Neutrophil (primary cell): Measurements from ENCODE around the gene CCDC50.

Experiments used
- H3K27ac ChIP-seq: fragments of 200-600 bp; sonication (generic); 2 replicates; pipeline ENCODE4 v1.5.1; 2016; ENCODE audit warnings: mild to moderate bottlenecking, moderate library complexity
- H3K27me3 ChIP-seq: fragments of 200-600 bp; sonication (generic); 2 replicates; pipeline ENCODE4 v1.6.0; 2016; ENCODE audit warnings: mild to moderate bottlenecking
- H3K36me3 ChIP-seq: fragments of 200-600 bp; sonication (generic); 2 replicates; pipeline ENCODE4 v1.5.1; 2017
- H3K4me1 ChIP-seq, 2 experiments: fragments of 200-600 bp in 1 of 2; sonication (generic) in 1 of 2; 1 replicate in 1 of 2; 2 replicates in 1 of 2; pipeline versions ENCODE4 v1.5.1 to v1.6.1; 2013 to 2016; ENCODE audit warnings: low read depth in 1 of 2, low read length in 1 of 2, mild to moderate bottlenecking in 1 of 2, moderate library complexity in 1 of 2; ENCODE audit not compliant: control insufficient read depth in 1 of 2, insufficient read depth in 1 of 2
- H3K4me3 ChIP-seq, 2 experiments: fragments of 200-600 bp in 1 of 2; sonication (generic) in 1 of 2; 1 replicate in 1 of 2; 2 replicates in 1 of 2; pipeline ENCODE4 v1.5.1; 2013 to 2016; ENCODE audit warnings: low read depth in 1 of 2, low read length in 1 of 2, mild to moderate bottlenecking in 1 of 2, moderate library complexity in 1 of 2
- H3K9me3 ChIP-seq: fragments of 200-600 bp; sonication (generic); 2 replicates; pipeline ENCODE4 v1.5.1; 2016
- TF ChIP-seq, protein P1 (sequence below): fragments of 200-600 bp; sonication (generic); IDR thresholded peaks from 2 replicates; pipeline ENCODE4 v1.5.1; 2016; ENCODE audit warnings: antibody characterized with exemption

Gene CCDC50

DNA sequence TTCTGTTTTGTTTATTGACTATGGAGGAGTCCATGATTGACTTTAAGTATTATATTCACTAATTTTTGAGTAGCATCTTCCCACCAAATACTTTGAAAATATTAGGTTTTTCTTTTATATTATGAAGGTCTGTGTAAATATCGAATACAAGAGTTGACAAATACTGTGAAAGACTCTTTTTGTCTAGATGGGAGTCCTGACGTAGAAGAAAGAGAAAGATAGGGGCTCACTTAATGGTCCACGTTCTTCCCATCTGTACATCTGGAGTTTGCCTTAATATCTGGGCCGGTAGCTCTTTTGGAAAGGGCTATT is 8.9 kb downstream of the CCDC50 start:
- Histone ChIP-seq H3K27me3 (no peaks in the 10 kb centered on the region), H3K4me3 (no peak overlapping the region), H3K36me3 (no peaks in the 10 kb centered on the region), H3K27ac (no peak overlapping the region), H3K4me1 (no peaks in the 10 kb centered on the region), H3K9me3 (no peaks in the 10 kb centered on the region)
- TF ChIP-seq, protein P1, sequence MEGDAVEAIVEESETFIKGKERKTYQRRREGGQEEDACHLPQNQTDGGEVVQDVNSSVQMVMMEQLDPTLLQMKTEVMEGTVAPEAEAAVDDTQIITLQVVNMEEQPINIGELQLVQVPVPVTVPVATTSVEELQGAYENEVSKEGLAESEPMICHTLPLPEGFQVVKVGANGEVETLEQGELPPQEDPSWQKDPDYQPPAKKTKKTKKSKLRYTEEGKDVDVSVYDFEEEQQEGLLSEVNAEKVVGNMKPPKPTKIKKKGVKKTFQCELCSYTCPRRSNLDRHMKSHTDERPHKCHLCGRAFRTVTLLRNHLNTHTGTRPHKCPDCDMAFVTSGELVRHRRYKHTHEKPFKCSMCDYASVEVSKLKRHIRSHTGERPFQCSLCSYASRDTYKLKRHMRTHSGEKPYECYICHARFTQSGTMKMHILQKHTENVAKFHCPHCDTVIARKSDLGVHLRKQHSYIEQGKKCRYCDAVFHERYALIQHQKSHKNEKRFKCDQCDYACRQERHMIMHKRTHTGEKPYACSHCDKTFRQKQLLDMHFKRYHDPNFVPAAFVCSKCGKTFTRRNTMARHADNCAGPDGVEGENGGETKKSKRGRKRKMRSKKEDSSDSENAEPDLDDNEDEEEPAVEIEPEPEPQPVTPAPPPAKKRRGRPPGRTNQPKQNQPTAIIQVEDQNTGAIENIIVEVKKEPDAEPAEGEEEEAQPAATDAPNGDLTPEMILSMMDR = no peak

DNA sequence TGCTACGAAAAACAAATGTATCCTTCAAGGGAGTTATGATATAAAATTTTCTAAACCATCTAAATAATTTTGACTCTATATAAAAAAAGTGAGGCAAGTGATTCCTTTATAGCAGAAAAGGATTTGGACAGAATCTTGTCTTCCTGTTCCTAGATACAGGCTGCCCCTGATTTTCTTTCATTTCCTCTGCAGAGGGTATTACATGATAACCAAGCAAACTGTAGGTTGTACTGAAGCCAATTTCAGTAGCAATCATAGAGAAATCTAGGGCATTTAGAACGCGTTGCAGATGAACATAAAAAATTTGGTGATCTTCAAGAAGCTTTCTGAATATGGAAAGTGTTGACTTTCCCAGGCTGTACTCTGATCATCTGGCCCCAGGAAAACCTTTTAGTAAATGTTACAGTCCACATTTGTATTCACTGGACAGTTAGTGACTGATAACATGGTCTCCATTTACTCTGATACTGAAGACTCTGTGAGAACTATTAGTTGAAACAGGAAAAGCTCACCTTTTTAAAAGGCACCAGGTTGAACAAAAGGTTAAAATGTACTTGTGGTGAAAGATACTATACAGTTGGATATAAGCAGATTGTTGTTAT is 10.2 kb downstream of the CCDC50 start:
- no peaks in the 10 kb centered on the region for H3K9me3 ChIP-seq
- no peaks in the 10 kb centered on the region for H3K4me1 ChIP-seq
- TF ChIP-seq, protein P1 = no peak
- H3K36me3 ChIP-seq = no peaks in the 10 kb centered on the region
- no peak overlapping the region for H3K27ac ChIP-seq
- no peak overlapping the region for H3K4me3 ChIP-seq
- H3K27me3 ChIP-seq = no peaks in the 10 kb centered on the region

DNA sequence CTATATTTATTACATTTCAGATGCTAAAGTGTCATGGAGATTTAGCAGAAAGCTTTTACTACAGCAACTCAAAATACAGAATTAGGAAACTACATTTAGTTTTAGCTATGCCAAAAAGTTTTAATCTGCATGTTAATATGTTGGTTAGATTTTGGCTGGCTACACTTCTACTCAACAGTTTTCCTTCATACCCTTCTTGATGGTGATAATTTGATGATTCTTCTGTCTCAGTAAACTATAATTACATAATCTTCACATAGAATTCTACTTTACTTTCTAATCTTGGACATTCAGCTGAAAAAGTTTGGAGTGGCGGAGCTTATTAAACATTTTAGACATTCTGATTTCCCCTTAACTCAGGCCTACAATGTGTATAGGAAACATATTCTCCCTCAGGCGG is 11.2 kb downstream of the CCDC50 start:
- H3K36me3 ChIP-seq = no peaks in the 10 kb centered on the region
- no peak overlapping the region for H3K4me3 ChIP-seq
- H3K4me1 ChIP-seq = no peaks in the 10 kb centered on the region
- H3K9me3 ChIP-seq = no peaks in the 10 kb centered on the region
- H3K27ac ChIP-seq = no peak overlapping the region
- TF ChIP-seq, protein P1 = no peak
- H3K27me3 ChIP-seq = no peaks in the 10 kb centered on the region

DNA sequence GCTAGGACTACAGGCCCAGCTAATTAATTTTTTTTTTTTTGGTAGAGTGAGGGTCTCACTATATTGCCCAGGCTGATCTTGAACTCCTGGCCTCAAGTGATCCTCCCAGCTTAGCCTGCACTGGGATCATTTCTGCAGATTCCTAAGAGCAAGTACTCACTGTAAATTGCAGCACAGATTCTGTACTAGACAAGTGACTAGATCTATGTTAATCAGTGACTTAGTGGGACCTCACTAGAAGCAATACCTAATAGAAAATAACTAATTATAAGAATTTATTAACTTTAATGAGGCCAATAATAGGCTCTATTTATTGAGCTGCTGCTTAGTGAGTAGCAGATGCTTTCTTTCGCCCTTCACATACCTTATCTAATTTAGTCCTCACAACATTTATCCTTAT is 11.8 kb downstream of the CCDC50 start:
- Histone ChIP-seq H3K4me3 (no peak overlapping the region), H3K27ac (no peak overlapping the region), H3K36me3 (no peaks in the 10 kb centered on the region), H3K4me1 (no peaks in the 10 kb centered on the region), H3K27me3 (no peaks in the 10 kb centered on the region), H3K9me3 (no peaks in the 10 kb centered on the region)
- TF ChIP-seq, protein P1 = no peak

DNA sequence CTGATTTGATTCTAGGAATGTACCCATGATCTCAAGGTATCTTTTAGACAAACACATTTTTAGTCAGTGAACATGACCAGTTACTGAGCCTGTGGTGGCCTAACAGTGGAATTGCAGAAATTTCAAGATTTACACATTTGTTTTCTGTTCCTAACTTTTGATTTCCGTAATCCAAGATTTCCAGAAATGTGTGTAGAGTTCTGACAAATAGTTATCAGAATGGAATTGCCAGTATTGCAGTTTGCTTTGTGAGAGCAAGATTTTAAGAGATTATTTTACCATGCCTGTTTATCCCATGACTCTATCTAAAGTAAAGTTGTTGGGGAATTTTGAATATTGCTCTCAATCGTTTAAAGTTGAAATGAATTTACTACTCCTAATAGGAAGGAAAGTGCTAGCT is 12.8 kb downstream of the CCDC50 start:
- no peaks in the 10 kb centered on the region for H3K4me1 ChIP-seq
- no peak overlapping the region for H3K27ac ChIP-seq
- no peaks in the 10 kb centered on the region for H3K36me3 ChIP-seq
- no peak overlapping the region for H3K4me3 ChIP-seq
- H3K27me3 ChIP-seq = no peaks in the 10 kb centered on the region
- TF ChIP-seq, protein P1 = no peak
- H3K9me3 ChIP-seq = no peaks in the 10 kb centered on the region

DNA sequence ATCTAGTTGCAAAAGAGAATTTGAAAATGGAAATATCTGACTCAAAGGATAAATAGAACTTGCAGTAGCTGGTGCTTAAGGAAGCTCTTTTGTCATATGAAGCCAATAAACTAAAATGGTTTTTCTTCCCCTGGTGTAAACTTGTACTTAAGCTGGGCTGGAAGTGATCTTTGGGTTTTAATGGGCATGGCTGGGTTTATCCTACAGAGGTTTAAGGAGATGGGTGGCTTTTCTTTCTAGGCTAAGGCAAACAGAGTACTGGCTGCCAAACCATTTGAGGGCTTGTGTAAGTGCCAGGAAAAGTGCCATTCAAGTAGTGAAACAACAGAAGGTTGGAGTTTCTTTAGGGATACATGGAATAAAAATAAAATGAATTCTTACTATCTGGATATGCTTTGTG is 13.2 kb downstream of the CCDC50 start:
- no peaks in the 10 kb centered on the region for H3K4me1 ChIP-seq
- H3K27ac ChIP-seq = no peak overlapping the region

More for the DNA sequence above, 13.2 kb downstream of the CCDC50 start:
- Histone ChIP-seq H3K27me3 (no peaks in the 10 kb centered on the region), H3K4me3 (no peak overlapping the region), H3K36me3 (no peaks in the 10 kb centered on the region), H3K9me3 (no peaks in the 10 kb centered on the region)
- TF ChIP-seq, protein P1 = no peak
